WTC11 (cell line): ENCODE results near the gene KDM1B.

Experiments
- CREB1 ChIP-seq: sonication (generic); formaldehyde crosslinking; IDR thresholded peaks from 2 replicates; pipeline ENCODE4 v1.8.0; 2023; ENCODE audit warnings: mild to moderate bottlenecking, missing genetic modification reagents
- ELF4 ChIP-seq: sonication (generic); formaldehyde crosslinking; IDR thresholded peaks from 2 replicates; pipeline ENCODE4 v1.8.1; 2022; ENCODE audit warnings: low read depth, mild to moderate bottlenecking, moderate library complexity, missing genetic modification reagents
- TCF7 ChIP-seq: sonication (generic); formaldehyde crosslinking; IDR thresholded peaks from 2 replicates; pipeline ENCODE4 v1.8.0; 2022; ENCODE audit warnings: mild to moderate bottlenecking, low read depth, missing genetic modification reagents, moderate library complexity
- TP53 ChIP-seq: sonication (generic); formaldehyde crosslinking; IDR thresholded peaks from 2 replicates; pipeline ENCODE4 v1.8.1; 2023; ENCODE audit warnings: mild to moderate bottlenecking, missing genetic modification reagents
- ZNF317 ChIP-seq: sonication (generic); formaldehyde crosslinking; IDR thresholded peaks from 2 replicates; pipeline ENCODE4 v1.8.1; 2023; ENCODE audit warnings: low read depth, mild to moderate bottlenecking, moderate library complexity, missing genetic modification reagents, borderline replicate concordance
- TF ChIP-seq, protein P1 (sequence below): fragments of 200-600 bp; IDR thresholded peaks from 2 replicates; pipeline ENCODE4 v1.8.0; 2022; ENCODE audit warnings: antibody characterized with exemption
- TF ChIP-seq, protein P2 (sequence below): sonication (generic); formaldehyde crosslinking; IDR thresholded peaks from 2 replicates; pipeline ENCODE4 v1.8.0; 2022; ENCODE audit warnings: mild to moderate bottlenecking, missing genetic modification reagents
- TF ChIP-seq, protein P3 (sequence below): sonication (generic); formaldehyde crosslinking; conservative IDR thresholded peaks from 2 replicates; pipeline ENCODE4 v1.8.1; 2023; ENCODE audit warnings: mild to moderate bottlenecking, low read depth, missing genetic modification reagents, moderate library complexity

DNA sequence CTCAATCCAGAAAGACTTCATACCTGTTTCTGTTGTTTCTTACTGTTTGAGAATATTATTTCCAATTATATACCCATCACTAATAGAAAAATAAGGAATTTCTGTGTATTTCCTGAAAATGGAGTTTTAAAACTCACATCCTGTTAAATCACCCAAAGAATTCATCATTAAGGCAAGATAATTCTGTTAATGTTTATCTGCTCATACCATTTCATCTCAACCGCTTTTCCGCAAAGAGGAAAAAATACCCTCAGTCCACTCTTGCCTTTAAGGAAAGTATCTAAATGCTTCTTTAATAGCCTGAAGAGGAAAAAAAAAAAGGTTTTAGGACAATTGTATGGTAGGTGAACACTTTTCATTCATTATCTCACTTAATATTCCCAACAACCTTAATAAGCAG, 7.6 kb upstream of the KDM1B start:
- TF ChIP-seq ELF4 (CRISPR knock-in tag) (no peak), TCF7 (no peak), CREB1 (CRISPR knock-in tag) (no peak), TP53 (no peak), ZNF317 (CRISPR knock-in tag) (no peak)
- TF ChIP-seq, protein P1, sequence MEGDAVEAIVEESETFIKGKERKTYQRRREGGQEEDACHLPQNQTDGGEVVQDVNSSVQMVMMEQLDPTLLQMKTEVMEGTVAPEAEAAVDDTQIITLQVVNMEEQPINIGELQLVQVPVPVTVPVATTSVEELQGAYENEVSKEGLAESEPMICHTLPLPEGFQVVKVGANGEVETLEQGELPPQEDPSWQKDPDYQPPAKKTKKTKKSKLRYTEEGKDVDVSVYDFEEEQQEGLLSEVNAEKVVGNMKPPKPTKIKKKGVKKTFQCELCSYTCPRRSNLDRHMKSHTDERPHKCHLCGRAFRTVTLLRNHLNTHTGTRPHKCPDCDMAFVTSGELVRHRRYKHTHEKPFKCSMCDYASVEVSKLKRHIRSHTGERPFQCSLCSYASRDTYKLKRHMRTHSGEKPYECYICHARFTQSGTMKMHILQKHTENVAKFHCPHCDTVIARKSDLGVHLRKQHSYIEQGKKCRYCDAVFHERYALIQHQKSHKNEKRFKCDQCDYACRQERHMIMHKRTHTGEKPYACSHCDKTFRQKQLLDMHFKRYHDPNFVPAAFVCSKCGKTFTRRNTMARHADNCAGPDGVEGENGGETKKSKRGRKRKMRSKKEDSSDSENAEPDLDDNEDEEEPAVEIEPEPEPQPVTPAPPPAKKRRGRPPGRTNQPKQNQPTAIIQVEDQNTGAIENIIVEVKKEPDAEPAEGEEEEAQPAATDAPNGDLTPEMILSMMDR, result no peak
- TF ChIP-seq, protein P2, sequence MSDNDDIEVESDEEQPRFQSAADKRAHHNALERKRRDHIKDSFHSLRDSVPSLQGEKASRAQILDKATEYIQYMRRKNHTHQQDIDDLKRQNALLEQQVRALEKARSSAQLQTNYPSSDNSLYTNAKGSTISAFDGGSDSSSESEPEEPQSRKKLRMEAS (CRISPR knock-in tag), result no peak
- TF ChIP-seq, protein P3, sequence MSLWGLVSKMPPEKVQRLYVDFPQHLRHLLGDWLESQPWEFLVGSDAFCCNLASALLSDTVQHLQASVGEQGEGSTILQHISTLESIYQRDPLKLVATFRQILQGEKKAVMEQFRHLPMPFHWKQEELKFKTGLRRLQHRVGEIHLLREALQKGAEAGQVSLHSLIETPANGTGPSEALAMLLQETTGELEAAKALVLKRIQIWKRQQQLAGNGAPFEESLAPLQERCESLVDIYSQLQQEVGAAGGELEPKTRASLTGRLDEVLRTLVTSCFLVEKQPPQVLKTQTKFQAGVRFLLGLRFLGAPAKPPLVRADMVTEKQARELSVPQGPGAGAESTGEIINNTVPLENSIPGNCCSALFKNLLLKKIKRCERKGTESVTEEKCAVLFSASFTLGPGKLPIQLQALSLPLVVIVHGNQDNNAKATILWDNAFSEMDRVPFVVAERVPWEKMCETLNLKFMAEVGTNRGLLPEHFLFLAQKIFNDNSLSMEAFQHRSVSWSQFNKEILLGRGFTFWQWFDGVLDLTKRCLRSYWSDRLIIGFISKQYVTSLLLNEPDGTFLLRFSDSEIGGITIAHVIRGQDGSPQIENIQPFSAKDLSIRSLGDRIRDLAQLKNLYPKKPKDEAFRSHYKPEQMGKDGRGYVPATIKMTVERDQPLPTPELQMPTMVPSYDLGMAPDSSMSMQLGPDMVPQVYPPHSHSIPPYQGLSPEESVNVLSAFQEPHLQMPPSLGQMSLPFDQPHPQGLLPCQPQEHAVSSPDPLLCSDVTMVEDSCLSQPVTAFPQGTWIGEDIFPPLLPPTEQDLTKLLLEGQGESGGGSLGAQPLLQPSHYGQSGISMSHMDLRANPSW (CRISPR knock-in tag), result no peak
